HG03095 (cell line): ENCODE measurements around the gene PHAF1.

Source experiments
- ATAC-seq: cut with Tn5 transposase; IDR thresholded peaks from one replicate; pipeline ENCODE4 v1.9.1; 2021; ENCODE audit warnings: moderate library complexity; ENCODE audit not compliant: unreplicated experiment

Gene PHAF1

GRCh38 chr16:67162506-67163163, 52.9 kb downstream of the PHAF1 start:
- no peak for ATAC-seq

- no peak for ATAC-seq
Observed at GRCh38 chr16:67163164-67163998, 53.6 kb downstream of the PHAF1 start.

GRCh38 chr16:67163999-67164558, 54.3 kb downstream of the PHAF1 start:
- ATAC-seq, result no peak

DNA sequence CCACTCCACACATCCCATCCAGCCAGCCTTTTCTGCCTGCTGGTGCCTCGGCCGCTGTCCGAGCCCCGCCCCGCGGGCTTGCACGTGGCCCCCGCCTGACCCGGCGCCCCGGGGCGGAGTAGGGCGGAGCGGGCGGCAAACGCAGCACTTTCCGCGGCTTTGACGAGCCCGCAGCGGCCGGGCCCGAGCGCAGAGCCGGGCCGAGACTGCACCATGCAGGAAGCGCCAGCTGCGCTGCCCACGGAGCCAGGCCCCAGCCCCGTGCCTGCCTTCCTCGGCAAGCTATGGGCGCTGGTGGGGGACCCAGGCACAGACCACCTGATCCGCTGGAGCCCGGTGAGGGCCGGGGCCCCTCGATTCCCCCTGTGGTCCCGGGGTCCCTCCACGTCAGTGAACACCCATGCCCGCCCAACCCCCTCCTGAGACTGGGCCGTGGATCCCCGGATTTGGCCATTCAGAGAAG, 54.9 kb downstream of the PHAF1 start, which contains the start of gene HSF4:
HSF4 (plus strand) TSS at position 147 of the 463 bp plus-strand sequence; CDS start at position 214, 67 bp downstream.
- ATAC-seq, result no peak

GRCh38 chr16:67165121-67166078, 55.7 kb downstream of the PHAF1 start:
- no peak for ATAC-seq

DNA sequence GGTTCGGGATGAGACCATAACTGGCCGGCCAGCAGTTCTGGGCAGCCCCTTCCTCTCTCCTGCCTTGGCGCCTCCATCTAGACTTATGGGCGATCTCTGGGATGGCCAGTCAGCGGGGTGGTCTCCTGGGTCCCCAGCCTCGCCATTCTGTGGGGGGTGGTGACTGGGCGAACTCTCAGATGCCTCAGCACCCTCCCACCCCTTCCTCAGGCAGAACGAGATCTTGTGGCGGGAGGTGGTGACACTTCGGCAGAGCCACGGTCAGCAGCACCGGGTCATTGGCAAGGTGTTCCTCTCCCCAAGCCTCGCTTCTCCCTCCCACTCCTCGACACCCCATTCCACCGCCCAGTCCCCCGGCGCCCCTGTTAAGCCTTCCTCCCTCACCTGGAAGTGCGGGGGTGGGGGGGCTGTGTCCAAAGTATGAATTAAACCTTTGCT, 56.4 kb downstream of the PHAF1 start:
- ATAC-seq, result no peak

DNA sequence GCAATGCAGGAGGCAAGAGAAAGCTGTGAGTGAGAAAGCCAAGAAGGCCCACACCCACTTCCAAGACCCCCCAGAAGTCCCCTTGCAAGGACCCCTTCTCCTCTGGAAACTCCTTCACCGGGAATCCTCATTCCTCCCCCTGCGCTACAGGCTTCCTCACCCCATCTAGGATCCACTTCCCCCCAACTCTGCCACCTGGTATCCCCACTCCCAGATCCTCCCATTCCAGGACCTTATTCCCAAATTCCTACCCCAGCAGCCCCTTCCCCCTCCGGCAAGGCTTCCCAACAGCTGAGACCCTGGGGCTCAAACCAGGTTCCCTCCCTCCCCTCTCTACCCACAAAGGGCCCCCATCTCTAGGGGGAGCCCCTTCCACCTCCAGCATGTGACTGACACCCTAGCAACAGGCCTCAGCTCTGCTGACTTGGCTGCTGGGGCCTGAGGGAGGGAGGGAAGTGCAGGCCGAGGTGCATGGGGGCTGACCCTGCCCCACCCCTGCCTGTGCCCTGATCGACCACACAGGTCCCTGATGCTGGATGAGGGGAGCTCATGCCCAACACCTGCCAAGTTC, 56.9 kb downstream of the PHAF1 start:
- ATAC-seq, result no peak

GRCh38 chr16:67167588-67167987, 57.8 kb downstream of the PHAF1 start:
- no peak for ATAC-seq

- no peak for ATAC-seq
Observed at GRCh38 chr16:67169011-67169451, 59.3 kb downstream of the PHAF1 start.

DNA sequence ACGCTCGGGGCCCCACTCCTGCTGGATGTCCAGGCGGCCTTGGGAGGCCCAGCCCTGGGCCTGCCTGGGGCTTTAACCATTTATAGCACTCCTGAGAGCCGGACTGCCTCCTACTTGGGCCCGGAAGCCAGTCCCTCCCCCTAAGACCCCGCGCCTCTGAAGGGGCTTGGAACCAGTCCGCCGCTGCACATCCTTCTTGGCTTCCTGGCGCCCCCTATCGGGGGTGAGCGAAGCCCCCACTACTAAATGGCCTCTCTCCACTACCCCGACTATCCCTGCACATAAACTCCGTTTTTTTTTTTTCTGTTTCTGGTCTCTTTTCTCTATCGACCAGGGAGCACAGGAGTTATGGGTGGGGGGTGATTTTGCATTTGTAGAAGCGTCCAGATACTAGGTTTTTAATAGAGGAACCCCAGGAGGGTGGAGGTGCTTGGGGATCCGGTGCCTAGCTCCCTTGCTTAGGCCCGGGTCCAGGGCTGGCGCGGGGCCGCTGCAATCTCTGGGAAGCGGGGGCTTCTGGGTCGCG, 60.0 kb downstream of the PHAF1 start:
- ATAC-seq, result no peak

DNA sequence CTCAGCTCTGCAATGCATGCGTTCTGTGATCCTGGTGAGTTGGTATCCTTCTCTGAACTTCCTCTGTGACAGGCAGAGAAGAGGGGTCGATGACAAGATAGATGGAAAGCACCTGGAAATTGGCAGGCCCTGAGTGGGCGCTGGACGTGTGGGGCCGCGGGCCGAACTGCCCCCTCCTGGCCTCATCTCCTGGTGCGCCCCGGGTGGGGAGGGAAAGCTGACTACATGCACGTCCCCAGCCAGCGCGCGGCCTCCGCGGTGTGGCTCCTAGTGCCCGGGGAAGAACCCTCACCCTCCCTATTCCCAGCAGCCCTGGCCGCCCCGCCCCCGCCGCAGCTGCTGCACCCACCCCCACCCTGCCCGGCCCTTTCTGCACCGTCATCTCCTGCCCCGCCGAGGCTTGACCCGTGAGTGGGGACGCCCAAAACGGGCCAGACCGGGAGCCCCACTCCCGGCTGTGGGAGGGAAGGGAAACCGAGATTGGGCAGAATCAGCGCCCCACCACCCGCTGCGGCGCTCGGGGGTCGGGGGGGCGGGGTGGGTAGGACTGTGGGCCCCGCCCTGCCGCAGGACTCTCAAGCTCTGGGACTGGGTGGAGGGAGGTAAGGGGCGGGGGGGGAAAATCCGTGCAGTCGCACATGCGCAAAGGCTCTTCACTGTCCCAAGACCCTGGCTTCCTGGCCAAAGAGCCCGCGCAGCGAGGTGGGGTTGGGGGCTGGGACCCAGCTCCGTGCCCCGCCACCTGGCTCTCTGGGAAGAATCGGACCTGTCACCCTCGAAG, 60.6 kb downstream of the PHAF1 start, which contains the start of gene NOL3:
NOL3 (plus strand) TSS at position 371 of the 781 bp plus-strand sequence.
- ATAC-seq, result peak; percentile 37

DNA sequence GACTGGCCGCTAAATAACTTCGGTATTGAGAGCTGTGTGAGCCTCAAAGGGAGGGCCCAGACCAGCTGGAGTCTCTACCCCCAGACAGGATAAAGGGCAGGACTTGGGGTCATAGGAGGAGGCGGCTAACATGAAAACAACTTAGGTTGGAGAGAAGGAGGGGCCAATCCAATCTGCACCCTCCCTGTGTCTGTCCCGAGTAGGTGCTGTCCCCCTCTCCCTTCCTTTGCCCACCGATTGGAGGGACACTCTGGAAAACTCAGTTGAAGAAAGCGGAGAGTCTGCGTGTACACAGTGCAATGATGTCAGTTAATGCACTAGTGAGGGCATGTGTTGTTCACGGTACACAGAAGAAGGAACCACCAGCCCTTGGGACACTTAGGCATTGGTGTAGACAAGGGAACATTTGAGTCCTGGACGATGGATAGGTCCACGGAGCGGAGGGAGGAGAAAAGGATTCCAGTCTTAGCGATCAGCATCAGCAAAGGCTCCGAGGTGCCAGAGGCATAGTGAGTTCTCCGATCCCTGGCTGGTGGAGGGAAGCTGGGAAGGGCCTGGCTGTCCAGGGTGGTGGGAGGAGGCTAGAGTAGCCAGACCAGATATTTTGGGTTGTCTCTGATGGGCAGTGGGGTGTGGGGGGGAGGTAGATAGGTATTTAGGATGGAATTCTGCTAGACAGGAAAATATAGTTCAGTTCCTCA, 61.4 kb downstream of the PHAF1 start:
- no peak for ATAC-seq

- no peak for ATAC-seq
Observed at GRCh38 chr16:67173323-67173722, 63.6 kb downstream of the PHAF1 start.

- ATAC-seq, result peak; percentile 33
Observed at GRCh38 chr16:67173808-67174705, 64.3 kb downstream of the PHAF1 start.

DNA sequence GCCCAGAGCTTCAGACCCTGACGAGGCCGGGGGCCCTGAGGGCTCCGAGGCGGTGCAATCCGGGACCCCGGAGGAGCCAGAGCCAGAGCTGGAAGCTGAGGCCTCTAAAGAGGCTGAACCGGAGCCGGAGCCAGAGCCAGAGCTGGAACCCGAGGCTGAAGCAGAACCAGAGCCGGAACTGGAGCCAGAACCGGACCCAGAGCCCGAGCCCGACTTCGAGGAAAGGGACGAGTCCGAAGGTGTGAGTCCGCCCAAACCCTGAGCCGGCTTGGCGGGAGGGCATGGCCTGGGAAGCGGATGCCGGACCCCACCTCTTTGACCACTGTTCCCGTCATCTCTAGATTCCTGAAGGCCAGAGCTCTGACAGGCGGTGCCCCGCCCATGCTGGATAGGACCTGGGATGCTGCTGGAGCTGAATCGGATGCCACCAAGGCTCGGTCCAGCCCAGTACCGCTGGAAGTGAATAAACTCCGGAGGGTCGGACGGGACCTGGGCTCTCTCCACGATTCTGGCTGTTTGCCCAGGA, 65.0 kb downstream of the PHAF1 start:
- ATAC-seq, result no peak

GRCh38 chr16:67176662-67177061, 66.9 kb downstream of the PHAF1 start:
- no peak for ATAC-seq
